Caki2 (cell line): ENCODE data around the gene ZFHX3. TPM values are rescaled to one million over a fixed set of nuclear protein-coding genes. Genes with fewer than 3 reads are reported as not detected.

Experiments
- DNase-seq: peaks from one replicate; pipeline ENCODE4 v3.0.0-alpha.2; 2015; ENCODE audit warnings: low read depth
- in situ Hi-C: cut with HindIII; loops from 2 replicates; pipeline ENCODE4 v1.10.0; 2016; ENCODE audit warnings: low sequenced_read_pairs, low pct_unique_long_range_greater_than_20kb, mixed read lengths
- total RNA-seq: library from RNA; depleted of rRNA; stranded (reverse); fragments of >200 nt; shearing (Covaris generic); gene quantifications from 2 replicates; pipeline ENCODE4 v1.2.3, GENCODE V29; 2014; ENCODE audit warnings: low replicate concordance

ZFHX3 gene
- total RNA-seq, 1 experiment from 2014 or later, result 1.6 TPM

DNA sequence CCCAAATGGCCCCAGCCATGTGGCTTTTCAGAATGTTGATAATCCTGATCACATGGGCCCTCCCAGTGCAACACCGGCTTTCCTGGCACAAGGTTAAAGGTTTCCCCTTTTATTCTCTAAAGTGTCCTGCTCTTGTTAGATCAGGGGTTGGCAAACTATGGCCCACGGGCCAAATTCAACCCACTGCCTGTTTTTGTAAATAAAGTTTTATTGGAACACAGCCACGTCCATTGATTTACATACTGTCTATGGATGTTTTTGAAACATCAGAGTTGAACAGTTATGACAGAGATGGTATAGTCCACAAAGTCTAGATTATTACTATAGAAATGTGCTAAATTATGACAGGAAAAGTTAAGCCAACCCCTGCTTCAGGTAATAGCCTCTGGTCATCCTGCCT is 157.3 kb downstream of the ZFHX3 start:
- in situ Hi-C loops, result no loop called here
- no peak for DNase-seq

DNA sequence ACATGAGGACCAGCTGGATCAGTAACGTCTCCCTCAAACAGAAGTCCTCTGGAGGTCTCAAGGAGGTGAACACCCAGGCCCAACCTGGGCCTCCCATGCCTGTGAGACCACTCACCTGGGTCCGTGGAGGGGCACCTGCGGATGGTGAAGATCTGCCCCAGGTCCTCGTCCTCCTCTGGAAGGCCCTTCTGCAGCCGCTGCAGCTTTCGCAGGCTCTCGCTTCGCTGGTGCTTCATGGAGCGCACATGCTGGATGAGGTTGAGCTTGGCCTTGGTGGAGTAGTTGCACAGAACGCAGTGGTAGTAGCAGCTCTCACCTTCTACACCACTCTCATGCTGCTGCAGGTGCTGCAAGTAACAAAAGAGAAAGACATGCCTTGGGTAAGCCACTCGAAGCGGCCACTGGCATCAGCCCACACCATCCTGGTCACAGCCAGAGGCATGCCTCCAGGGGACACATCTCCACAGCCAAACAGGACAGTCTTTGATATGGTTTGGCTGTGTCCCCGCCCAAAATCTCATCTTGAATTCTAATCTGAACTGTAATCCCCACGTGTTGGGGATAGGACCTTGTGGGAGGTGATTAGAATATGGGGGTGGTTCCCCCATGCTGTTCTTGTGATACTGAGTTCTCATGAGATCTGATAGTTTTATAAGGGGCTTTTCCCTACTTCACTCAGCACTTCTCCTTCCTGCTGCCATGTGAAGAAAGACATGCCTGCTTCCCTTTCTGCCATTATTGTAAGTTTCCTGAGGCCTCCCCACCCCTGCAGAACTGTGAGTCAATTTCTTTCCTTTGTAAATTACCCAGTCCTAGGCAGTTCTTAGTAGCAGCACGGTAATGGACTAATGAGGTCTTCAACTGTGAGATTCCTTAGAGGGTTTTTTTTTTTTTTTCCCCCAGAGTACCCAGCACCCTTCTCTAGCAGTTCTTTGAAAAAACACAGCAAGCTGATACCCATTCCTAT is 158.0 kb downstream of the ZFHX3 start:
- DNase-seq, result no peak
- in situ Hi-C loops, result no loop called here

- in situ Hi-C loops, result no loop called here
- DNase-seq, result no peak
These were observed 160.4 kb downstream of the ZFHX3 start for GRCh38 chr16:72887537-72887936.

- in situ Hi-C loops, result no loop called here
- no peak for DNase-seq
These were observed 161.5 kb downstream of the ZFHX3 start for GRCh38 chr16:72886346-72886974.

DNA sequence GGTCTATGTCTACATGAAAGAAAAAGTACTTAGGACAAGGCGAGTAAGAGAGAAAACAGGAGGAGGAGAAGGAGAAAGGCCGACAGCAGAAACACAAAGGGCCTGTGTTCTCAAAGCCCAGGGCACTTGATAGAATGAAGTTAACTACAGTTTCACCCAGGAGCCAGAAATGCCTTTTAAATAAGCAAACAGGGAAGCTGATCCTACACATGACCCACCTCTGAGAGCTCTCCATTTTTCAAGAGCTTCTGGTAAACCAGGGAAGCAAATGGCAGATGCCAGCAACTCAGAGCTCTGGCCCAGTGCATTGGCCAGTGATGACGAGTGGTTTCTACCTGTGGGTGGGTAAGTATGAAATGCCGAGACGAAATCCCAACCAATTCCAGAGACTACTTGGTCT is 163.4 kb downstream of the ZFHX3 start:
- DNase-seq, result no peak
- in situ Hi-C loops, result no loop called here

DNA sequence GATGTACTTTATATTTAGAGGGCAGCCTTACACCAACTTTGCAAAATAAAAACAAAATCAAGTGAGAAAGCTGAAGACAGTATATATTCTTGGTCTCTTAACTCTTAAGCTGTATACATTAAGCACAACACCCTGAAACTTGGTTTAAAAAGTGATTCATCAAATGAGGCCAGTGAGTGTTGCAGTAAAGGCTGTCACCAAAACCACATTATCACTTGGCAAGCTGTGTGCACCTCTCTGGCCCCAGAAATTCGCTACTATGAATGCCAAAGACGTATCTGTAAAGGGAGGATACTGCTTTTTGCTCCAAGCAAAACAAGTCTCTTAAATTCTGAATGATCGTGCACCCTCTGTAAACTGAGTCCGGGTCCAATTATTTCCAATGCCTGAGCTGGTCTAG is 163.9 kb downstream of the ZFHX3 start:
- in situ Hi-C loops, result no loop called here
- DNase-seq, result no peak

DNA sequence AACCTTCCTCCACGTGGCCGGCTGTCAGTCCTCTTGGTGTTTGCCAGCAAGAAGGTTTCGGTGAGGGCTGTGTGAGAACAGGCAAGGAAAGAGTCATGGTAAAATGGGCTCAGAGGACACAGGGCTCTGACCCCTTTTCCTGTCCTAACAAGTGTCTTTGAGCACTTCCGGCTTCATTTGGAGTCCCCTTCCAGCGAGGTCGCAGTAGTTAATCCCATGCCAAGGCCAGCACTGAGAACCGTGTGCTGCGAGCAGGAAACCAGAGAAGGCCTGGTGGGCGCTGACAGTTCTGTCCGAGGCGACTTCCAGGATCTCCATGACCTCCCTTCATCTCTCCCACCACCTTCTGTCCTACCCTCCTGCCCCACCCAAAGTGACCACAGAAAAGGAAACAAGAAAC is 168.1 kb downstream of the ZFHX3 start:
- DNase-seq, result no peak
- in situ Hi-C loops, result no loop called here

- in situ Hi-C loops, result no loop called here
- DNase-seq, result no peak
These were observed 169.3 kb downstream of the ZFHX3 start for GRCh38 chr16:72878301-72879269.

DNA sequence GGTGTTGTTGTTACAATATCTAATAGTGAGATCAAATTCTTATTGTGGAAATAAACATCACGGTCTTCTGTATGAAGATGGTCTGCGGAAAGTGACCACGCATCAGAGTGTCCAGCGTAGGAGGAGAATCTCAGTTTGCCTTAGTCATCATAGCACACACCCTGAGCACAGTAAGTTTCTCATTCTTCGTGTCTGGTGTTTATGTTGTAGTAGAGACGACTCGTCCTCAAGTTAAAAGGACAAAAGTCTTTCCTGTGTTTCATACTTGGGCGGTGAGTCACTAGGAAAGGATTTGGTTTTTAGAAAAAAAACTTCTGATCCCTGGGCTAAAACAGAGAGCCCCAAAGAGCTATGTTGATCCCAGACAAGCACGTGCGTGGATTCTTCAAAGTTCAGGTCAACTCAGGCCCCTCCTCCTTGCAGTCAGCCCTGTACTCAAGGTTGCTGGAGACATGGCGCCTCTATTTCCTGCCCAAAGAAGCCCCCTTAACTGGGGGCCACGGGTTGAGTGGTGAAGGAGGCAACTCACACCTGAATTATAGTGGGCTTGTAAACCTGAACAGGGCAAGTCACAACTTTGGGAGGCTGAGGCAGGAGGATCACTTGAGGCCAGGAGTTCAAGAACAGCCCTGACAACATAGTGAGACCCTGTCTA is 170.4 kb downstream of the ZFHX3 start:
- DNase-seq, result peak; percentile 94
- in situ Hi-C loops, result no loop called here

- in situ Hi-C loops, result no loop called here
- DNase-seq, result no peak
These were observed 171.0 kb downstream of the ZFHX3 start for GRCh38 chr16:72876981-72877373.

GRCh38 chr16:72876221-72876620 is 171.7 kb downstream of the ZFHX3 start:
- in situ Hi-C loops, result no loop called here

DNA sequence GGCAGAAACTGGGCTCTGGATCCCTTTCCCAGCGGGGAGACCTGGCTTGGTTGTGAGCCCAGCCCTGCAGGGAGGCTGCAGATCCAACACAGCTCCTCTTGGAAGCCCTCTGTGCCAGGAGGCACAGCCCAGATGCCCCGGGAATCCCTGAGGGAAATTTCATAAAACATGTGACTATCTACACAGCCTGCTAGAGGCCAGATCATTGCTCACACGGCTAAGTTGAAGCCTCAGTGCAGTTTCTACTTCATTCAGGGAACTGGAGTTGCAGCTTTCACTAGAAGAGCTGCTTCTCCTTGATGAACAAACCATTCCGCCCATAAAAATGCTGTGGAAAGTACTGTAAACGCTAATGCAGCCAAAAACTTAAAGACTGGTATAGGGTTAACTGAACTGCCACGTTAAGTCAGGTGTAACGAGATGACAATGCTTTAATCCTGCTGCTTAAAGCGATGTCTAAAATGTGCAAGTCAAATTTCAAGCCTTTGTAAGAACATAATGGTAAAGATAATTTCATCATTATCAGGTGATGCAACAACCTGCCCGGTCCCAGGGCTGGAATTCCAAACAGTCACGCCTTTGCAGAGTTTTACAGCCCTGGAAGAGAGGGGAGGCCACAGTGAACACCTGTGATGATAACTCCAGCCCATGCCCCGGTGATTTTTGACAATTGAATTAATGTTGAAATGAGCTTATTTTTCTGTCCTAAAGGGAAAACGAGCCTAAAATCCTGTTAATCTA is 172.5 kb downstream of the ZFHX3 start:
- in situ Hi-C loops, result no loop called here
- peak; percentile 28 for DNase-seq

More at GRCh38 chr16:72876221-72876620, 171.7 kb downstream of the ZFHX3 start:
- peak; percentile 19 for DNase-seq

DNA sequence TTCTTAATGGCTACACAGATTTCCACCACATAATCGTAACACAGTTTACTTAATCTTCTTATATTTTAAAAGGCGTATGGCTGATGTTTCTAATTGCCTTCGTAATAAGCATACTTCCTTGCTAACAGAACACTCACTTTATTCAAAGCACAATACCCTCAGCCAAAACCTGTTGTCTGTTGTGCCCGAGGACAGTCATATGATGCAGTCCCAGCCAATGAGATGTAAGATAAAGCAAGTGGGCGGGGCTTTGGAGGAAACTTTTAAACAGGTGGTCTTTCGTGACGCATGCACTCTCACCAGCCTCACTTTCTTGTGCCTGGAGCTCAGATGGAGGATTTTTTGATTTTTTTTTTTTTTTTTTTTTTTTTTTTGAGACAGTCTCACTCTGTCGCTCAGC is 174.1 kb downstream of the ZFHX3 start:
- no peak for DNase-seq
- in situ Hi-C loops, result no loop called here

- in situ Hi-C loops, result no loop called here
- no peak for DNase-seq
These were observed 174.9 kb downstream of the ZFHX3 start for GRCh38 chr16:72873044-72873443.

GRCh38 chr16:72865835-72866234 is 182.1 kb downstream of the ZFHX3 start:
- in situ Hi-C loops, result no loop called here
- no peak for DNase-seq

- no peak for DNase-seq
- in situ Hi-C loops, result no loop called here
These were observed 182.7 kb downstream of the ZFHX3 start for GRCh38 chr16:72865258-72865657.

DNA sequence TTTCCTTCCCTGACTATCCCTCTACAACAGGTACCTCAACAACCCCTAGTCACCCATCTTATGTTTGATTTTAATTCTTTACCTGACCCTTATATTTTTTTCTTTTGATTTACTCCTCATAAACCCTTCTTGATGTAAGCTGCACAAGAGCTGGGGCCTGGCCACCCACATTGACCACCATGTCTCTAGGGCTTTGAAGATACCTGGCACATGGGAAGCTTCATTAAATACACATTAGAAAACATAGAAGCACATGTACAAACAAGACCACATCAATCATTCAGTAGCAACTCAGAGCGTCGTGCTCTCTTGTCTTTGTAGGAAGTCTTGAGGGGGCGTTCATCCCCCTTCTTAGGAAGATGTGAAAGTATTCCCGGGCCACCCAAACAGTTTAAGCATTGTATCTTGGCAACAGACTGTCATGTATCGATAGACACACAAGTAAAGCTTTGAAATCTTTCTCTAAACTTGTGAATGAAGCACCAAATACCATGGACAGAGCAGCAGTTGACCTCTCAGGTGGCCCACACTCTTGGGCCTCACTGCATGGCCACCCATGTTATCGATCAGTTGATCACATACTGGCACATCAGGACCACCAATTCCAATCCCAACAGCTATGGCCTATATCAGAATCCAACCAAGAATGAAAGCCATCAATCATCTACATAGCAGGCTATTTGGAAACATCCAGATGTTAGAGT is 183.6 kb downstream of the ZFHX3 start:
- in situ Hi-C loops, result no loop called here

More for the DNA sequence above, 183.6 kb downstream of the ZFHX3 start:
- no peak for DNase-seq
